H1 (cell line): ENCODE data around the gene MLC1. TPM values are rescaled to one million over a fixed set of nuclear protein-coding genes. Genes with fewer than 3 reads are reported as not detected.

Experiments
- CEBPB ChIP-seq: IDR thresholded peaks from 2 replicates; pipeline ENCODE4 v1.6.1; 2012; ENCODE audit warnings: low read depth, low read length
- CHD1 ChIP-seq: IDR thresholded peaks from 2 replicates; pipeline ENCODE4 v1.6.1; 2012; ENCODE audit warnings: low read depth, low read length, improper control_type of control experiment
- HDAC2 ChIP-seq, 2 experiments: fragments of 300-600 bp in 1 of 2; sonication (generic) in 1 of 2; IDR thresholded peaks; 2 replicates each; pipeline ENCODE4 v1.6.1; 2011 to 2012; ENCODE audit warnings: low read depth in 2 of 2, low read length in 2 of 2, mild to moderate bottlenecking in 2 of 2, moderate library complexity in 2 of 2, borderline replicate concordance in 1 of 2, inconsistent platforms in 1 of 2
- PHF8 ChIP-seq: fragments of 200-600 bp; sonication (generic); conservative IDR thresholded peaks from 2 replicates; pipeline ENCODE4 v1.7.1; 2012; ENCODE audit warnings: low read depth, mild to moderate bottlenecking, inconsistent platforms, low read length, moderate library complexity
- SIX5 ChIP-seq: IDR thresholded peaks from 2 replicates; pipeline ENCODE4 v1.6.1; 2011; ENCODE audit warnings: mild to moderate bottlenecking, low read depth, low read length
- SP2 ChIP-seq: IDR thresholded peaks from 2 replicates; pipeline ENCODE4 v1.6.1; 2012; ENCODE audit warnings: mild to moderate bottlenecking, low read length, inconsistent platforms
- TCF12 ChIP-seq: IDR thresholded peaks from 2 replicates; pipeline ENCODE4 v1.6.1; 2011; ENCODE audit warnings: low read depth, mild to moderate bottlenecking, low read length
- YY1 ChIP-seq: IDR thresholded peaks from 2 replicates; pipeline ENCODE4 v1.6.1; 2011; ENCODE audit warnings: low read depth, mild to moderate bottlenecking, low read length
- polyA plus RNA-seq, 7 experiments: library from polyadenylated mRNA; depleted of rRNA in 3 of 7; stranded (reverse) in 5 of 7; unstranded in 2 of 7; fragments of >200 nt in 5 of 7; fragments of 200-250 nt in 2 of 7; gene quantifications; 1 replicate in 5 of 7; 2 replicates in 1 of 7; 4 replicates in 1 of 7; pipeline versions ENCODE4 v1.2.1 to v1.2.3, GENCODE V29; 2011 to 2013; ENCODE audit warnings: missing spikeins in 2 of 7, mixed read lengths in 2 of 7
- total RNA-seq: library from RNA; stranded (reverse); fragmentation: NEBNext Ultra II Directional; extraction: Animal tissue kit (Norgen Biotek cat#: 25700); gene quantifications from 2 replicates; pipeline ENCODE4 v1.2.1, GENCODE V29; 2021
- TF ChIP-seq, protein P1 (sequence below): fragments of 300-600 bp; sonication (generic); IDR thresholded peaks from 2 replicates; pipeline ENCODE4 v1.7.1; 2012; ENCODE audit warnings: low read length, moderate library complexity, mild to moderate bottlenecking, inconsistent platforms; ENCODE audit not compliant: insufficient replicate concordance
- TF ChIP-seq, protein P2 (sequence below): IDR thresholded peaks from 2 replicates; pipeline ENCODE4 v1.6.1; 2012; ENCODE audit warnings: inconsistent platforms

MLC1 gene
- total and polyA plus RNA-seq, 2 of the 8 experiments (the other 6 are each of a cell fraction or from before 2014, with no cell fraction given) = 0.20 TPM; not detected in 1

DNA sequence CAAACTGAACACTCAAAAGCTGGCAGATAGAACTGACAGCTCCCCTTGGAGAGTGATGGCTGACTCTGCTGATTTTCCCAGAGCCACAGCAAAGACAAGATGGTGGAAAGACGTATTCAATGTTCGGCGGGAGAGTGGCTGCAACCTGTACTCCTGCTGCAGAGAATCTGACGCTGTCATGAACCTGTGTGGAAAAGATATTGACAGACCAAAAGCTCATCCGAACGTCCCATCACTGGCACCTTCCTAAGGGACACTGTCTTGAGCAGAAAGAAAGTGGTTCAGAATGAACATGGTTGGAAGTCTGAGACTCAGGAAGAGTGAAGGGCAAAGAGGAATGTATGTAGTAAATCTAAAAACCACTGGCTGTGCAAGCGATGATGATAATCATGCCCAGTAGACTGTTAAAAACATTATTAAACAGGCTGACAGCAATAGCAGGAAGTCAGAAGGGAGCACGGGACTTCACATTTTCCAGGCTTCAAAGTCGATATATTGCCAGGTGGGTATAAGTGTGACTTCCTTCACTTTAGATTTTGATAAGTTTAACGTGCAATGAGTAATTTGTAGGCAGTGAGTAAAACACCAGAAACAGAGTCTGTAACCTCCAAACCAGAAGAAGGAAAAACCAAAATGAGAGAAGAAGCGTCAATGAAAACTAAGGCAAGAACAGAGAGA, 66.5 kb downstream of the MLC1 start (continued):
- TF ChIP-seq, protein P1, sequence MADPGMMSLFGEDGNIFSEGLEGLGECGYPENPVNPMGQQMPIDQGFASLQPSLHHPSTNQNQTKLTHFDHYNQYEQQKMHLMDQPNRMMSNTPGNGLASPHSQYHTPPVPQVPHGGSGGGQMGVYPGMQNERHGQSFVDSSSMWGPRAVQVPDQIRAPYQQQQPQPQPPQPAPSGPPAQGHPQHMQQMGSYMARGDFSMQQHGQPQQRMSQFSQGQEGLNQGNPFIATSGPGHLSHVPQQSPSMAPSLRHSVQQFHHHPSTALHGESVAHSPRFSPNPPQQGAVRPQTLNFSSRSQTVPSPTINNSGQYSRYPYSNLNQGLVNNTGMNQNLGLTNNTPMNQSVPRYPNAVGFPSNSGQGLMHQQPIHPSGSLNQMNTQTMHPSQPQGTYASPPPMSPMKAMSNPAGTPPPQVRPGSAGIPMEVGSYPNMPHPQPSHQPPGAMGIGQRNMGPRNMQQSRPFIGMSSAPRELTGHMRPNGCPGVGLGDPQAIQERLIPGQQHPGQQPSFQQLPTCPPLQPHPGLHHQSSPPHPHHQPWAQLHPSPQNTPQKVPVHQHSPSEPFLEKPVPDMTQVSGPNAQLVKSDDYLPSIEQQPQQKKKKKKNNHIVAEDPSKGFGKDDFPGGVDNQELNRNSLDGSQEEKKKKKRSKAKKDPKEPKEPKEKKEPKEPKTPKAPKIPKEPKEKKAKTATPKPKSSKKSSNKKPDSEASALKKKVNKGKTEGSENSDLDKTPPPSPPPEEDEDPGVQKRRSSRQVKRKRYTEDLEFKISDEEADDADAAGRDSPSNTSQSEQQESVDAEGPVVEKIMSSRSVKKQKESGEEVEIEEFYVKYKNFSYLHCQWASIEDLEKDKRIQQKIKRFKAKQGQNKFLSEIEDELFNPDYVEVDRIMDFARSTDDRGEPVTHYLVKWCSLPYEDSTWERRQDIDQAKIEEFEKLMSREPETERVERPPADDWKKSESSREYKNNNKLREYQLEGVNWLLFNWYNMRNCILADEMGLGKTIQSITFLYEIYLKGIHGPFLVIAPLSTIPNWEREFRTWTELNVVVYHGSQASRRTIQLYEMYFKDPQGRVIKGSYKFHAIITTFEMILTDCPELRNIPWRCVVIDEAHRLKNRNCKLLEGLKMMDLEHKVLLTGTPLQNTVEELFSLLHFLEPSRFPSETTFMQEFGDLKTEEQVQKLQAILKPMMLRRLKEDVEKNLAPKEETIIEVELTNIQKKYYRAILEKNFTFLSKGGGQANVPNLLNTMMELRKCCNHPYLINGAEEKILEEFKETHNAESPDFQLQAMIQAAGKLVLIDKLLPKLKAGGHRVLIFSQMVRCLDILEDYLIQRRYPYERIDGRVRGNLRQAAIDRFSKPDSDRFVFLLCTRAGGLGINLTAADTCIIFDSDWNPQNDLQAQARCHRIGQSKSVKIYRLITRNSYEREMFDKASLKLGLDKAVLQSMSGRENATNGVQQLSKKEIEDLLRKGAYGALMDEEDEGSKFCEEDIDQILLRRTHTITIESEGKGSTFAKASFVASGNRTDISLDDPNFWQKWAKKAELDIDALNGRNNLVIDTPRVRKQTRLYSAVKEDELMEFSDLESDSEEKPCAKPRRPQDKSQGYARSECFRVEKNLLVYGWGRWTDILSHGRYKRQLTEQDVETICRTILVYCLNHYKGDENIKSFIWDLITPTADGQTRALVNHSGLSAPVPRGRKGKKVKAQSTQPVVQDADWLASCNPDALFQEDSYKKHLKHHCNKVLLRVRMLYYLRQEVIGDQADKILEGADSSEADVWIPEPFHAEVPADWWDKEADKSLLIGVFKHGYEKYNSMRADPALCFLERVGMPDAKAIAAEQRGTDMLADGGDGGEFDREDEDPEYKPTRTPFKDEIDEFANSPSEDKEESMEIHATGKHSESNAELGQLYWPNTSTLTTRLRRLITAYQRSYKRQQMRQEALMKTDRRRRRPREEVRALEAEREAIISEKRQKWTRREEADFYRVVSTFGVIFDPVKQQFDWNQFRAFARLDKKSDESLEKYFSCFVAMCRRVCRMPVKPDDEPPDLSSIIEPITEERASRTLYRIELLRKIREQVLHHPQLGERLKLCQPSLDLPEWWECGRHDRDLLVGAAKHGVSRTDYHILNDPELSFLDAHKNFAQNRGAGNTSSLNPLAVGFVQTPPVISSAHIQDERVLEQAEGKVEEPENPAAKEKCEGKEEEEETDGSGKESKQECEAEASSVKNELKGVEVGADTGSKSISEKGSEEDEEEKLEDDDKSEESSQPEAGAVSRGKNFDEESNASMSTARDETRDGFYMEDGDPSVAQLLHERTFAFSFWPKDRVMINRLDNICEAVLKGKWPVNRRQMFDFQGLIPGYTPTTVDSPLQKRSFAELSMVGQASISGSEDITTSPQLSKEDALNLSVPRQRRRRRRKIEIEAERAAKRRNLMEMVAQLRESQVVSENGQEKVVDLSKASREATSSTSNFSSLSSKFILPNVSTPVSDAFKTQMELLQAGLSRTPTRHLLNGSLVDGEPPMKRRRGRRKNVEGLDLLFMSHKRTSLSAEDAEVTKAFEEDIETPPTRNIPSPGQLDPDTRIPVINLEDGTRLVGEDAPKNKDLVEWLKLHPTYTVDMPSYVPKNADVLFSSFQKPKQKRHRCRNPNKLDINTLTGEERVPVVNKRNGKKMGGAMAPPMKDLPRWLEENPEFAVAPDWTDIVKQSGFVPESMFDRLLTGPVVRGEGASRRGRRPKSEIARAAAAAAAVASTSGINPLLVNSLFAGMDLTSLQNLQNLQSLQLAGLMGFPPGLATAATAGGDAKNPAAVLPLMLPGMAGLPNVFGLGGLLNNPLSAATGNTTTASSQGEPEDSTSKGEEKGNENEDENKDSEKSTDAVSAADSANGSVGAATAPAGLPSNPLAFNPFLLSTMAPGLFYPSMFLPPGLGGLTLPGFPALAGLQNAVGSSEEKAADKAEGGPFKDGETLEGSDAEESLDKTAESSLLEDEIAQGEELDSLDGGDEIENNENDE = no peak
- TF ChIP-seq, protein P2, sequence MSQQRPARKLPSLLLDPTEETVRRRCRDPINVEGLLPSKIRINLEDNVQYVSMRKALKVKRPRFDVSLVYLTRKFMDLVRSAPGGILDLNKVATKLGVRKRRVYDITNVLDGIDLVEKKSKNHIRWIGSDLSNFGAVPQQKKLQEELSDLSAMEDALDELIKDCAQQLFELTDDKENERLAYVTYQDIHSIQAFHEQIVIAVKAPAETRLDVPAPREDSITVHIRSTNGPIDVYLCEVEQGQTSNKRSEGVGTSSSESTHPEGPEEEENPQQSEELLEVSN = no peak
- TF ChIP-seq TCF12 (no peak), SIX5 (no peak), CEBPB (no peak), CHD1 (no peak), PHF8 (no peak), HDAC2 (IDR thresholded peaks at IDR 0.05; ENCODE audit: borderline replicate concordance in 1 of 2, low read depth in 2 of 2, low read length in 2 of 2) (no peak), SP2 (no peak), YY1 (no peak)
